ENCODE results near the gene USP47. TPM values are rescaled to one million over a fixed set of nuclear protein-coding genes. Genes with fewer than 3 reads are reported as not detected.

Gene USP47
- total and polyA plus RNA-seq, 2 of the 13 experiments (the other 11 are each of a cell fraction or from before 2014, with no cell fraction given) = 12.2 to 52.7 TPM

DNA sequence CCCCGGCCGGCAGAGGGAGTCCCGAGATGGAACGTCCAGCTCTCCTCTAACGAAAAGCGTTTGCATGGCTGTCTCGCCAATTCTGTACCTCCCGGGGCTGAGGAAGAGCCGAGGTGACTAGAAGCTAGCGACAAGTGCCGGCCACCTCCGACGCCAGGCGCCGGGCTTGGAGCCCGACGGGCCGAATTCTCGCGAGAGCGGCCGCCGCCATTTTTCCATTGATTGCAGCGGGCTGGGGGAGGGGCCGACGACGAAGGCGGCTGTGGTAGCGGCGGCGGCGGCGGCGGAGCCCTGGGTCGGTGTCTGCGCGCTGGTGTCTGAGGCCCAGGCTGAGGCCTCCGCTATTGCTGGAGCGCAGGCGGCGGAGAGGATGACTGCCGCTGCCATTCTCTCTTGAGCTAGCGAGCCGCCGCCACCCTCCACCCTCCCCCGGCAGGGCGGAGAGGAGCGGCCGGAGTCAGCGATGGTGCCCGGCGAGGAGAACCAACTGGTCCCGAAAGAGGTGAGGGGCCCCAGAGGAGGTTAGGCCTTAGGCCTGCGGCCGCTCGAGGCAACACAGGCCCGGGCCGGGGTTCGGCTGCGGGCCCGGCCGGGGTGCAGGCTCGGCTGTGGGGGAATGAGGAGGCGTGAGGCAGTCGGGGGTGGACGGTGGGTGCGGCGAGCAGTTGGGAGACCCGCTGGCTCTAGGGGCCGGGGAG is at the start of gene USP47 (continued):
- TF ChIP-seq, protein P1, sequence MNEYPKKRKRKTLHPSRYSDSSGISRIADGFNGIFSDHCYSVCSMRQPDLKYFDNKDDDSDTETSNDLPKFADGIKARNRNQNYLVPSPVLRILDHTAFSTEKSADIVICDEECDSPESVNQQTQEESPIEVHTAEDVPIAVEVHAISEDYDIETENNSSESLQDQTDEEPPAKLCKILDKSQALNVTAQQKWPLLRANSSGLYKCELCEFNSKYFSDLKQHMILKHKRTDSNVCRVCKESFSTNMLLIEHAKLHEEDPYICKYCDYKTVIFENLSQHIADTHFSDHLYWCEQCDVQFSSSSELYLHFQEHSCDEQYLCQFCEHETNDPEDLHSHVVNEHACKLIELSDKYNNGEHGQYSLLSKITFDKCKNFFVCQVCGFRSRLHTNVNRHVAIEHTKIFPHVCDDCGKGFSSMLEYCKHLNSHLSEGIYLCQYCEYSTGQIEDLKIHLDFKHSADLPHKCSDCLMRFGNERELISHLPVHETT (CRISPR knock-in tag; conservative IDR thresholded peaks at IDR 0.05) = peak; percentile 78; the same call in 1 of the 2 replicates
- peak; percentile 85 for TF ChIP-seq HNRNPLL (IDR thresholded peaks at IDR 0.05; ENCODE audit: low read depth, low read length, poor library complexity, severe bottlenecking)
- peak; percentile 28; the same call in 1 of the 2 replicates for TF ChIP-seq NCOR1 (IDR thresholded peaks at IDR 0.05; ENCODE audit: borderline replicate concordance, low read length)
- TF ChIP-seq SOX6 (IDR thresholded peaks at IDR 0.05) = no peak
- TF ChIP-seq SOX6 (CRISPR knock-in tag; IDR thresholded peaks at IDR 0.05) = peak; percentile 65
- peak; percentile 73; the same call in 1 of the 2 replicates for TF ChIP-seq GTF3A (CRISPR knock-in tag; conservative IDR thresholded peaks at IDR 0.05)
- peak; percentile 82 for TF ChIP-seq IRX3 (CRISPR knock-in tag; IDR thresholded peaks at IDR 0.05; ENCODE audit: borderline replicate concordance, low read depth)
- no peak for TF ChIP-seq ZNF724P (CRISPR knock-in tag; IDR thresholded peaks at IDR 0.05; ENCODE audit: borderline replicate concordance)
- TF ChIP-seq IKZF4 (CRISPR knock-in tag; IDR thresholded peaks at IDR 0.05; ENCODE audit: borderline replicate concordance, low read depth, not compliant biosample characterization) = peak; percentile 59
- TF ChIP-seq BRD4 (CRISPR knock-in tag; IDR thresholded peaks at IDR 0.05) = peak; percentile 62; the same call in 1 of the 2 replicates
- peak; percentile 74; the same call in 1 of the 2 replicates for TF ChIP-seq ZBTB8A (CRISPR knock-in tag; IDR thresholded peaks at IDR 0.05; ENCODE audit: borderline replicate concordance, low read depth)
- TF ChIP-seq CBX5 (CRISPR knock-in tag; IDR thresholded peaks at IDR 0.05; ENCODE audit: borderline replicate concordance) = peak; percentile 55; the same call in 1 of the 2 replicates
- TF ChIP-seq, protein P2, sequence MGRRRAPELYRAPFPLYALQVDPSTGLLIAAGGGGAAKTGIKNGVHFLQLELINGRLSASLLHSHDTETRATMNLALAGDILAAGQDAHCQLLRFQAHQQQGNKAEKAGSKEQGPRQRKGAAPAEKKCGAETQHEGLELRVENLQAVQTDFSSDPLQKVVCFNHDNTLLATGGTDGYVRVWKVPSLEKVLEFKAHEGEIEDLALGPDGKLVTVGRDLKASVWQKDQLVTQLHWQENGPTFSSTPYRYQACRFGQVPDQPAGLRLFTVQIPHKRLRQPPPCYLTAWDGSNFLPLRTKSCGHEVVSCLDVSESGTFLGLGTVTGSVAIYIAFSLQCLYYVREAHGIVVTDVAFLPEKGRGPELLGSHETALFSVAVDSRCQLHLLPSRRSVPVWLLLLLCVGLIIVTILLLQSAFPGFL (CRISPR knock-in tag; IDR thresholded peaks at IDR 0.05) = no peak
- TF ChIP-seq AGO1 (IDR thresholded peaks at IDR 0.05; ENCODE audit: low read depth, low read length, poor library complexity, severe bottlenecking) = peak; percentile 65
- no peak for TF ChIP-seq SIN3B (IDR thresholded peaks at IDR 0.05; ENCODE audit: low read length)
- TF ChIP-seq ZNF224 (CRISPR knock-in tag; IDR thresholded peaks at IDR 0.05) = 0 out of 2 replicates have a peak, but pooled peaks have one; percentile 23
- no peak for TF ChIP-seq ZNF615 (CRISPR knock-in tag; IDR thresholded peaks at IDR 0.05; ENCODE audit: borderline replicate concordance)
- no peak for TF ChIP-seq ARNT (IDR thresholded peaks at IDR 0.05)
- TF ChIP-seq SKI (IDR thresholded peaks at IDR 0.05; ENCODE audit: partially characterized antibody) = peak; percentile 91
- TF ChIP-seq, protein P3, sequence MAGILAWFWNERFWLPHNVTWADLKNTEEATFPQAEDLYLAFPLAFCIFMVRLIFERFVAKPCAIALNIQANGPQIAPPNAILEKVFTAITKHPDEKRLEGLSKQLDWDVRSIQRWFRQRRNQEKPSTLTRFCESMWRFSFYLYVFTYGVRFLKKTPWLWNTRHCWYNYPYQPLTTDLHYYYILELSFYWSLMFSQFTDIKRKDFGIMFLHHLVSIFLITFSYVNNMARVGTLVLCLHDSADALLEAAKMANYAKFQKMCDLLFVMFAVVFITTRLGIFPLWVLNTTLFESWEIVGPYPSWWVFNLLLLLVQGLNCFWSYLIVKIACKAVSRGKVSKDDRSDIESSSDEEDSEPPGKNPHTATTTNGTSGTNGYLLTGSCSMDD (CRISPR knock-in tag; IDR thresholded peaks at IDR 0.05) = no peak
- TF ChIP-seq RBFOX2 (IDR thresholded peaks at IDR 0.05; ENCODE audit: low read depth, low read length) = peak; percentile 95
- 0 out of 2 replicates have a peak, but pooled peaks have one; percentile 43 for TF ChIP-seq BRCA1 (CRISPR knock-in tag; IDR thresholded peaks at IDR 0.05)
- 0 out of 2 replicates have a peak, but pooled peaks have one; percentile 37 for TF ChIP-seq JUN (CRISPR knock-in tag; IDR thresholded peaks at IDR 0.05)
- TF ChIP-seq, protein P4, sequence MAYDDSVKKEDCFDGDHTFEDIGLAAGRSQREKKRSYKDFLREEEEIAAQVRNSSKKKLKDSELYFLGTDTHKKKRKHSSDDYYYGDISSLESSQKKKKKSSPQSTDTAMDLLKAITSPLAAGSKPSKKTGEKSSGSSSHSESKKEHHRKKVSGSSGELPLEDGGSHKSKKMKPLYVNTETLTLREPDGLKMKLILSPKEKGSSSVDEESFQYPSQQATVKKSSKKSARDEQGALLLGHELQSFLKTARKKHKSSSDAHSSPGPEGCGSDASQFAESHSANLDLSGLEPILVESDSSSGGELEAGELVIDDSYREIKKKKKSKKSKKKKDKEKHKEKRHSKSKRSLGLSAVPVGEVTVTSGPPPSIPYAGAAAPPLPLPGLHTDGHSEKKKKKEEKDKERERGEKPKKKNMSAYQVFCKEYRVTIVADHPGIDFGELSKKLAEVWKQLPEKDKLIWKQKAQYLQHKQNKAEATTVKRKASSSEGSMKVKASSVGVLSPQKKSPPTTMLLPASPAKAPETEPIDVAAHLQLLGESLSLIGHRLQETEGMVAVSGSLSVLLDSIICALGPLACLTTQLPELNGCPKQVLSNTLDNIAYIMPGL (CRISPR knock-in tag; IDR thresholded peaks at IDR 0.05; ENCODE audit: borderline replicate concordance in 1 of 2, low read depth in 1 of 2) = peak; percentile 86 to 98
- peak; percentile 65; the same call in 1 of the 2 replicates for TF ChIP-seq KLF11 (CRISPR knock-in tag; IDR thresholded peaks at IDR 0.05)
